WTC11 (cell line): Measurements from ENCODE around the gene MAP4K3. TPM values are rescaled to one million over a fixed set of nuclear protein-coding genes. Genes with fewer than 3 reads are reported as not detected.
A peak's percentile ranks its signal among the peaks of the same experiment; 100 is the strongest.

ENCODE experiments used
- ATAC-seq: fragments of 200-7000 bp; cut with Tn5 transposase; 2 replicates; pipeline ENCODE4 v1.10.0; 2021; ENCODE audit warnings: mild to moderate bottlenecking, moderate library complexity
- CTCF ChIA-PET: fragments of 300-600 bp; sonication (Branson Sonifier 250); formaldehyde crosslinking; loops from one replicate; lab custom pipeline; 2021; ENCODE audit warnings: antibody characterized with exemption; lab: Charles Lee
- POLR2A ChIA-PET: fragments of 350-600 bp; sonication (Branson Sonifier 250); formaldehyde crosslinking; loops from one replicate; lab custom pipeline; 2021; ENCODE audit warnings: antibody characterized with exemption; lab: Charles Lee
- DNase-seq: peaks from one replicate; pipeline ENCODE4 v3.0.0; 2021; ENCODE audit warnings: low spot score
- H3K27ac Mint-ChIP-seq: 2 replicates; pipeline ENCODE4 v1.8.0; 2021; ENCODE audit warnings: mixed read lengths
- H3K27me3 Mint-ChIP-seq: 2 replicates; pipeline ENCODE4 v1.8.0; 2021; ENCODE audit warnings: low read depth, mild to moderate bottlenecking, moderate library complexity, mixed read lengths
- H3K36me3 Mint-ChIP-seq: 2 replicates; pipeline ENCODE4 v1.8.0; 2021; ENCODE audit warnings: mixed read lengths
- H3K4me1 Mint-ChIP-seq: 2 replicates; pipeline ENCODE4 v1.8.0; 2022; ENCODE audit warnings: mixed read lengths
- H3K4me3 Mint-ChIP-seq: 2 replicates; pipeline ENCODE4 v1.8.0; 2021; ENCODE audit warnings: mild to moderate bottlenecking, moderate library complexity, mixed read lengths
- H3K9me3 Mint-ChIP-seq: 2 replicates; pipeline ENCODE4 v1.8.0; 2021; ENCODE audit warnings: mixed read lengths
- CBFB ChIP-seq: sonication (generic); formaldehyde crosslinking; IDR thresholded peaks from 2 replicates; pipeline ENCODE4 v1.8.1; 2022; ENCODE audit warnings: mild to moderate bottlenecking, low read depth, missing genetic modification reagents
- CTCF ChIP-seq: fragments of 200-600 bp; IDR thresholded peaks from 2 replicates; pipeline ENCODE4 v1.8.0; 2022; ENCODE audit warnings: antibody characterized with exemption
- E2F4 ChIP-seq: sonication (generic); formaldehyde crosslinking; IDR thresholded peaks from 2 replicates; pipeline ENCODE4 v1.8.1; 2022; ENCODE audit warnings: low read depth, mild to moderate bottlenecking, moderate library complexity, missing genetic modification reagents, borderline replicate concordance
- E2F5 ChIP-seq: sonication (generic); formaldehyde crosslinking; IDR thresholded peaks from 2 replicates; pipeline ENCODE4 v1.8.1; 2022; ENCODE audit warnings: mild to moderate bottlenecking, moderate library complexity, missing genetic modification reagents
- ETV6 ChIP-seq: sonication (generic); formaldehyde crosslinking; IDR thresholded peaks from 2 replicates; pipeline ENCODE4 v1.8.1; 2022; ENCODE audit warnings: mild to moderate bottlenecking, missing genetic modification reagents
- GABPB1 ChIP-seq: sonication (generic); formaldehyde crosslinking; IDR thresholded peaks from 2 replicates; pipeline ENCODE4 v1.8.1; 2023; ENCODE audit warnings: mild to moderate bottlenecking, missing genetic modification reagents
- OVOL2 ChIP-seq: fragments of 250-450 bp; sonication (Bioruptor Pico); IDR thresholded peaks from 2 replicates; pipeline ENCODE4 v1.9.0; 2021; ENCODE audit warnings: mild to moderate bottlenecking, borderline replicate concordance
- PRDM15 ChIP-seq: sonication (generic); formaldehyde crosslinking; IDR thresholded peaks from 2 replicates; pipeline ENCODE4 v1.8.0; 2022; ENCODE audit warnings: missing genetic modification reagents
- SMAD3 ChIP-seq: sonication (generic); formaldehyde crosslinking; IDR thresholded peaks from 2 replicates; pipeline ENCODE4 v1.8.0; 2022; ENCODE audit warnings: missing genetic modification reagents, mild to moderate bottlenecking, borderline replicate concordance
- TCF7 ChIP-seq: sonication (generic); formaldehyde crosslinking; IDR thresholded peaks from 2 replicates; pipeline ENCODE4 v1.8.0; 2022; ENCODE audit warnings: mild to moderate bottlenecking, low read depth, missing genetic modification reagents, moderate library complexity
- TEAD1 ChIP-seq: sonication (generic); formaldehyde crosslinking; IDR thresholded peaks from 2 replicates; pipeline ENCODE4 v1.8.0; 2022; ENCODE audit warnings: mild to moderate bottlenecking, missing genetic modification reagents
- TEAD4 ChIP-seq: sonication (generic); formaldehyde crosslinking; IDR thresholded peaks from 2 replicates; pipeline ENCODE4 v1.8.0; 2022; ENCODE audit warnings: mild to moderate bottlenecking, missing genetic modification reagents
- ZMAT4 ChIP-seq: fragments of 250-450 bp; sonication (Bioruptor Pico); IDR thresholded peaks from 2 replicates; pipeline ENCODE4 v1.9.0; 2021; ENCODE audit warnings: mild to moderate bottlenecking
- ZNF219 ChIP-seq: sonication (generic); formaldehyde crosslinking; IDR thresholded peaks from 2 replicates; pipeline ENCODE4 v1.8.0; 2023; ENCODE audit warnings: missing genetic modification reagents, mild to moderate bottlenecking, borderline replicate concordance
- ZNF281 ChIP-seq: sonication (generic); formaldehyde crosslinking; IDR thresholded peaks from 2 replicates; pipeline ENCODE4 v1.8.0; 2023; ENCODE audit warnings: mild to moderate bottlenecking, missing genetic modification reagents
- ZNF317 ChIP-seq: sonication (generic); formaldehyde crosslinking; IDR thresholded peaks from 2 replicates; pipeline ENCODE4 v1.8.1; 2023; ENCODE audit warnings: low read depth, mild to moderate bottlenecking, moderate library complexity, missing genetic modification reagents, borderline replicate concordance
- ZNF396 ChIP-seq: fragments of 250-450 bp; sonication (Bioruptor Pico); IDR thresholded peaks from 2 replicates; pipeline ENCODE4 v1.8.0; 2021; ENCODE audit warnings: mild to moderate bottlenecking, moderate library complexity, borderline replicate concordance
- ZNF416 ChIP-seq: fragments of 250-450 bp; sonication (Bioruptor Pico); IDR thresholded peaks from 2 replicates; pipeline ENCODE4 v1.9.0; 2021; ENCODE audit warnings: mild to moderate bottlenecking, inconsistent platforms
- ZNF425 ChIP-seq: fragments of 250-450 bp; sonication (Bioruptor Pico); conservative IDR thresholded peaks from 2 replicates; pipeline ENCODE4 v1.9.0; 2021; ENCODE audit warnings: mild to moderate bottlenecking
- total RNA-seq: library from RNA; stranded (reverse); gene quantifications from 3 replicates; pipeline ENCODE4 v1.2.3, GENCODE V29; 2021

Gene MAP4K3
- total RNA-seq, 1 experiment from 2014 or later = 73.2 TPM

GRCh38 chr2:39265315-39265714 is 171.8 kb downstream of the MAP4K3 start (continued):
- TF ChIP-seq PRDM15 = no peak

GRCh38 chr2:39264733-39265132 is 172.4 kb downstream of the MAP4K3 start:
- ChIA-PET POLR2A (no interaction called here), CTCF (interaction anchor here (1.9 kb wide), 1 partner anchor 317 kb away, joined by 4 read pairs; no protein-coding TSS in a partner anchor)
- H3K36me3 Mint-ChIP-seq = peaks cover 24% of the 10 kb centered on the region
- peaks cover 13% of the 10 kb centered on the region for H3K4me1 Mint-ChIP-seq
- peak overlapping the region; percentile 41 for H3K27ac Mint-ChIP-seq
- no peak overlapping the region for H3K4me3 Mint-ChIP-seq
- no peak for ATAC-seq
- H3K9me3 Mint-ChIP-seq = no peaks in the 10 kb centered on the region
- DNase-seq = no peak
- no peaks in the 10 kb centered on the region for H3K27me3 Mint-ChIP-seq
- no peak for TF ChIP-seq ZNF396 (CRISPR knock-in tag)
- TF ChIP-seq TEAD4 = no peak
- TF ChIP-seq CBFB (CRISPR knock-in tag) = no peak
- no peak for TF ChIP-seq GABPB1 (CRISPR knock-in tag)
- TF ChIP-seq SMAD3 = no peak
- TF ChIP-seq ZNF219 (CRISPR knock-in tag) = no peak
- TF ChIP-seq TCF7 (CRISPR knock-in tag) = no peak
- no peak for TF ChIP-seq E2F4 (CRISPR knock-in tag)
- no peak for TF ChIP-seq CTCF
- TF ChIP-seq ZNF416 (CRISPR knock-in tag) = no peak
- TF ChIP-seq ZNF425 (CRISPR knock-in tag) = no peak
- no peak for TF ChIP-seq ZMAT4 (CRISPR knock-in tag)
- TF ChIP-seq ZNF281 (CRISPR knock-in tag) = no peak
- no peak for TF ChIP-seq E2F5
- TF ChIP-seq TEAD1 (CRISPR knock-in tag) = no peak
- no peak for TF ChIP-seq OVOL2 (CRISPR knock-in tag)
- no peak for TF ChIP-seq ETV6
- TF ChIP-seq ZNF317 (CRISPR knock-in tag) = no peak
- TF ChIP-seq PRDM15 = no peak
